ENCODE measurements around the gene CAPZB.
A peak's percentile ranks its signal among the peaks of the same experiment; 100 is the strongest.

CAPZB gene

DNA sequence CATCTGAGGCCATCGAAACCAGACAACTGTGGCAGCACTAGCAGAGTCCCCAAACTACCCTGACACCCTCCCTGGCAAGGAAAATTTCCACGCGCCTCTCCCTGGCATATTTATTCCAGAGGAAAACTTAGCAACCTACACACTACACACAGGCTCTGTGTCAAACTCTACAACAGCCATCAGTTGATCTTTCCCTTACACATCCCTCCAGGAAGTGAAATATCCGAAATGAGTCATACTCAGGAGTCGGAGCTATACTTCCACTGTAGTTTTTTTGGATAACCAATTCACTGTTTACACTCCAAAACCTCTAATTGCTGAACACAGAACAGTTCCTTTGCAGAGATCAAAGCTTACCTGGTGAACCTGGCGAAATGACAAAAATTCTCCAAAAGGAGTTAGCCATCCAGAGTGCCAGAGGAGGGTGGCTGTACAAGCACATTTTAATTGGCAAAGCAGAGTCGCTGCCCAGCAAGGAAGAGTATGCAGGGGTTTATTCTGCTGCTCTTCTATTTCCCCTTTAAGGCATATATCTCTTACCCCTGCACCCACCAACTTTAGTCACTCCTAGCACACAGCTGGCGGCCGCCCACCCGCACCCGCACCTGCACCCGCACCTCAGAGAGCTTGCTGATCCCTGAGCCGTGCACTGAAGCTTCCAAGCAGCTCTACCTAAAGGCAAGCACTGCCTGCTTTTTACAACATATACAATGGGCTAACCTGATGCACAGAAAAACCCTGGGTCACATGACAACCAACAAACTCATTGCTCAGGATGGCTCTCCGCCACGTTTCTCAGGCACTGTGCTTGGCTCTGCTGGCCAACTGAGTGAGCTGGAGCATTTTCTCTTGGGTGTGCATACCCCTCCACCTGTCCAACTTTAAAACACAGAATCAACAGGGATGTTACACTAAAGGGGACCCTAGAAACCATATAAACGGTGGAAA, 54.9 kb downstream of the CAPZB start:
- no peak for DNase-seq (ENCODE audit: low read depth)
- H3K4me3 ChIP-seq (ENCODE audit: low read depth, low read length) = no peak overlapping the region
- TF ChIP-seq, protein P1, sequence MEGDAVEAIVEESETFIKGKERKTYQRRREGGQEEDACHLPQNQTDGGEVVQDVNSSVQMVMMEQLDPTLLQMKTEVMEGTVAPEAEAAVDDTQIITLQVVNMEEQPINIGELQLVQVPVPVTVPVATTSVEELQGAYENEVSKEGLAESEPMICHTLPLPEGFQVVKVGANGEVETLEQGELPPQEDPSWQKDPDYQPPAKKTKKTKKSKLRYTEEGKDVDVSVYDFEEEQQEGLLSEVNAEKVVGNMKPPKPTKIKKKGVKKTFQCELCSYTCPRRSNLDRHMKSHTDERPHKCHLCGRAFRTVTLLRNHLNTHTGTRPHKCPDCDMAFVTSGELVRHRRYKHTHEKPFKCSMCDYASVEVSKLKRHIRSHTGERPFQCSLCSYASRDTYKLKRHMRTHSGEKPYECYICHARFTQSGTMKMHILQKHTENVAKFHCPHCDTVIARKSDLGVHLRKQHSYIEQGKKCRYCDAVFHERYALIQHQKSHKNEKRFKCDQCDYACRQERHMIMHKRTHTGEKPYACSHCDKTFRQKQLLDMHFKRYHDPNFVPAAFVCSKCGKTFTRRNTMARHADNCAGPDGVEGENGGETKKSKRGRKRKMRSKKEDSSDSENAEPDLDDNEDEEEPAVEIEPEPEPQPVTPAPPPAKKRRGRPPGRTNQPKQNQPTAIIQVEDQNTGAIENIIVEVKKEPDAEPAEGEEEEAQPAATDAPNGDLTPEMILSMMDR (IDR thresholded peaks at IDR 0.05; ENCODE audit: control insufficient read depth, extremely low read depth, insufficient read depth) = no peak

- no peak overlapping the region for H3K4me3 ChIP-seq (ENCODE audit: low read depth, low read length)
- TF ChIP-seq, protein P1 (IDR thresholded peaks at IDR 0.05; ENCODE audit: control insufficient read depth, extremely low read depth, insufficient read depth) = no peak
- no peak for DNase-seq (ENCODE audit: low read depth)
Measured at GRCh38 chr1:19429611-19430010, 55.7 kb downstream of the CAPZB start.

DNA sequence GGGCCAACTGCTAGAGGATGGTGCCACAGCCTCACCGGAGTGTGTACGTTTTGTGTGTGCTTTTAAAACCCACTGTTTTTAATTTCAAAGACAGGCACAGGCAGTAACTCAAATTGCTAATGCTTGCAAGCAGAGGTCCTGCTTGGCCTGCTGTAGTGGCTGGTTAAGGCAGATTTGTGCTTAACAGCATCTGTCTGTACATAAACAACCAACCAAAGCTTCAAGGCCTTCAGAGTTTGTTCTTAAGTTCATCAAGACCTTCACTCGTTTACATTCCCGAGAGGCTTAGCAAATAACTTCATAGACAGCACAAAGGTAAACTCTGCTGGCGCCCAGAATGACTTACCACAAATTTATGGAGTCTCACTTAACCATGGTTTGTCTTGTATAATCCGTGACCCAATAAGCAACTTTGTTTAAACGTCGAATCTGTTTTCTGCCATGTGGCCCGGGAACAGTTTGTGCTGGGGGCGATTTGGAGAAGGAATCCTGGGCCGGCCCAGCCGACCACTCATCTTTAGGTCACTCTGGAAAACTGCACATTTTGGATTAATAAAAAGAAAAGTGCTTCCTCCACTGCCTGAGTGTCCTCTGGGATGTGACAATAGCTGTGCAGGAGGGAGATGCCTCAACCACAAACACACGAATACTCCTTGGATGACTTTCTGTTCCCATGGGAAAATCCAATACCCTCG, 58.1 kb downstream of the CAPZB start:
- no peak overlapping the region for H3K4me3 ChIP-seq (ENCODE audit: low read depth, low read length)
- TF ChIP-seq, protein P1 (IDR thresholded peaks at IDR 0.05; ENCODE audit: control insufficient read depth, extremely low read depth, insufficient read depth) = no peak
- peak; percentile 86 for DNase-seq (ENCODE audit: low read depth)

DNA sequence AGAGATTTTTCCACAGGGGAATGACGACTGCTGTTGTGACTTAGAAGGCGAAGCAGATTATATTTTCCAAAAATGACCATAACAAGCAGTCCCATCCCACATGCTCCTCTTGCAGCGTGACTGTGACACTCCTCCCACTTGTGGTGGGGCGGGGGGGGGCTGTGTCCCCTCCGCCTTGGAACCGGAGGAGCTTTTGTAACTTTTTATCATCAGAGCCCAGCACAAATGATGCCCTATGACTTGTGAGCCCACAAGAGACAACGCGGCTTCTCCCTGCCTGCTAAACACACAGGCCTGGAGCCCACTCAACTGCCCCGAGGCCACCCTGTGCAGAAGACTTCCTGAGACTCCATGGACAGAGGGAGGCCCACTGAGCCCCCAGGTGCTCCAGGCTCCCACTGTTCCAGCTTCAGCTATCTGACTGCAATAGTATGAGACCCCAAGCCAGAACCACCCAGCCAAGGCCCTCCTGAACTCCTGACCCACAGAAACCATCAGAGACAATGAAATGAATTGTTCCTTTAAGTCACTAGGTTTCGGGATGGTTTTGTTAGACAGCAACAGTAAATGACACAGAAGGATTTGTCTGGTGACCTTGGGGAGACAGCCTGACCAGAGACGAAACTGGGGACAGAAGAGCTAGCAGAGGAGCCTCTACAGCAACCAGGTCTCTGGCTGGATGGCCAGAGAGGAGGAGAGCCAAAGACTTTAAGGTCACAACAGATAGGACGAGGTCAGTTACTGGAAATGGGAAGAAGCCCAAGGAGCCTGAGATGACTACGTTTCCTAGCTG, 58.8 kb downstream of the CAPZB start:
- no peak overlapping the region for H3K4me3 ChIP-seq (ENCODE audit: low read depth, low read length)
- TF ChIP-seq, protein P1 (IDR thresholded peaks at IDR 0.05; ENCODE audit: control insufficient read depth, extremely low read depth, insufficient read depth) = no peak
- DNase-seq (ENCODE audit: low read depth) = no peak

GRCh38 chr1:19425646-19426239, 59.6 kb downstream of the CAPZB start:
- TF ChIP-seq, protein P1 (IDR thresholded peaks at IDR 0.05; ENCODE audit: control insufficient read depth, extremely low read depth, insufficient read depth) = no peak
- no peak for DNase-seq (ENCODE audit: low read depth)
- H3K4me3 ChIP-seq (ENCODE audit: low read depth, low read length) = no peak overlapping the region
